Sigmoid colon (tissue), 7 donors: ENCODE data around the gene GP1BA. TPM values are rescaled to one million over a fixed set of nuclear protein-coding genes. Genes with fewer than 3 reads are reported as not detected.

Source experiments
- DNase-seq: peaks from one replicate; pipeline ENCODE4 v3.0.0-alpha.2; 2019
- H3K27ac ChIP-seq, 4 donors: fragments of 200-600 bp; sonication (generic); one replicate each; pipeline ENCODE4 v1.5.1; 2016 to 2019; ENCODE audit warnings: mild to moderate bottlenecking in 1 of 4
- H3K27me3 ChIP-seq, 3 donors: fragments of 200-600 bp; sonication (generic); one replicate each; pipeline ENCODE4 v1.5.1; 2019; ENCODE audit warnings: mild to moderate bottlenecking in 1 of 3
- H3K36me3 ChIP-seq, 4 donors: fragments of 200-600 bp; sonication (generic); one replicate each; pipeline ENCODE4 v1.5.1; 2016 to 2019
- H3K4me1 ChIP-seq, 4 donors: fragments of 200-600 bp; sonication (generic); one replicate each; pipeline ENCODE4 v1.5.1; 2017 to 2019
- H3K4me3 ChIP-seq, 4 donors: fragments of 200-600 bp; sonication (generic); one replicate each; pipeline ENCODE4 v1.5.1; 2017 to 2019; ENCODE audit warnings: mild to moderate bottlenecking in 2 of 4, moderate library complexity in 1 of 4
- H3K9me3 ChIP-seq, 4 donors: fragments of 200-600 bp in 3 of 4; sonication (generic) in 3 of 4; one replicate each; pipeline versions ENCODE4 v1.5.1 to v1.6.1; 2013 to 2019
- CTCF ChIP-seq, 4 experiments: fragments of 450-650 bp in 3 of 4; fragments of 200-600 bp in 1 of 4; IDR thresholded peaks; one replicate each; pipeline ENCODE4 v1.5.1; 2016 to 2019; ENCODE audit warnings: antibody characterized with exemption in 4 of 4, mild to moderate bottlenecking in 3 of 4, moderate library complexity in 2 of 4
- EP300 ChIP-seq, 4 donors: sonication (generic); formaldehyde crosslinking; IDR thresholded peaks; one replicate each; pipeline ENCODE4 v1.6.1; 2017; ENCODE audit warnings: antibody characterized with exemption in 4 of 4
- POLR2A ChIP-seq, 2 donors: fragments of 450-650 bp; IDR thresholded peaks; one replicate each; pipeline ENCODE4 v1.6.1; 2016; ENCODE audit warnings: antibody characterized with exemption in 2 of 2, mild to moderate bottlenecking in 2 of 2, moderate library complexity in 2 of 2
- POLR2AphosphoS5 ChIP-seq, 4 donors: sonication (generic); formaldehyde crosslinking; IDR thresholded peaks; one replicate each; pipeline ENCODE4 v1.6.1; 2017; ENCODE audit warnings: antibody characterized with exemption in 4 of 4
- WGBS, 2 donors: extraction: QIAGEN DNeasy Blood & Tissue Kit; methylation state at CpG; one replicate each; pipeline ENCODE4 v1.1.7; 2013; 5-methylcytosine and 5-hydroxymethylcytosine counted together
- intact Hi-C: fragments of 100-400 bp; cut with DNase I; formaldehyde crosslinking; loops from one replicate; pipeline ENCODE4 v1.15.1; 2023
- polyA plus RNA-seq, 3 donors: library from polyadenylated mRNA; stranded (reverse); fragments of 200-250 nt; gene quantifications; one replicate each; pipeline ENCODE4 v1.2.3, GENCODE V29; 2013
- total RNA-seq, 4 donors: library from RNA; depleted of rRNA; stranded (reverse); fragments of >200 nt; gene quantifications; one replicate each; pipeline ENCODE4 v1.1.0, GENCODE V29; 2016
- donor health status: healthy with polysubstance abuse.
- donor health status: Bipolar disorder and iron deficiency.
- donor health status: healthy.

The GP1BA gene
- total and polyA plus RNA-seq, 7 donors = 1.1 TPM; not detected in 6

- TF ChIP-seq POLR2A (IDR thresholded peaks at IDR 0.05) = no peak
- Histone ChIP-seq H3K4me1 (peaks cover 0 to 8% (median 1%) of the 10 kb centered on the region in 4 donors), H3K9me3 (no peaks in the 10 kb centered on the region), H3K27me3 (no peaks in the 10 kb centered on the region), H3K27ac (no peak overlapping the region), H3K4me3 (no peak overlapping the region), H3K36me3 (peaks cover 13 to 39% (median 18%) of the 10 kb centered on the region in 4 donors)
- 89 to 95% methylated on average over 9 of the region's 9 CpGs for WGBS, 2 donors
- no peak for DNase-seq
- intact Hi-C loops = no loop called here
Observed at GRCh38 chr17:4960279-4960922, 28.3 kb downstream of the GP1BA start.

GRCh38 chr17:4965311-4965986, 33.4 kb downstream of the GP1BA start:
- H3K4me1 ChIP-seq = peaks cover 0 to 46% (median 38%) of the 10 kb centered on the region in 4 donors
- peaks cover 3 to 24% (median 6%) of the 10 kb centered on the region in 4 donors for H3K36me3 ChIP-seq
- WGBS, 2 donors = 96 to 97% methylated on average over 15 of the region's 15 CpGs
- H3K27ac ChIP-seq = peak overlapping the region; percentile 91 to 97 (median 95)
- no peaks in the 10 kb centered on the region for H3K9me3 ChIP-seq
- no peak for TF ChIP-seq CTCF (IDR thresholded peaks at IDR 0.05)
- no peak for TF ChIP-seq POLR2AphosphoS5 (IDR thresholded peaks at IDR 0.05)
- no peak for TF ChIP-seq POLR2A (IDR thresholded peaks at IDR 0.05)
- no peak for TF ChIP-seq EP300 (IDR thresholded peaks at IDR 0.05)
- H3K27me3 ChIP-seq = no peaks in the 10 kb centered on the region
- no peak for DNase-seq
- intact Hi-C loops = no loop called here
- peak overlapping the region in 1 of 4 donors; percentile 71 for H3K4me3 ChIP-seq

DNA sequence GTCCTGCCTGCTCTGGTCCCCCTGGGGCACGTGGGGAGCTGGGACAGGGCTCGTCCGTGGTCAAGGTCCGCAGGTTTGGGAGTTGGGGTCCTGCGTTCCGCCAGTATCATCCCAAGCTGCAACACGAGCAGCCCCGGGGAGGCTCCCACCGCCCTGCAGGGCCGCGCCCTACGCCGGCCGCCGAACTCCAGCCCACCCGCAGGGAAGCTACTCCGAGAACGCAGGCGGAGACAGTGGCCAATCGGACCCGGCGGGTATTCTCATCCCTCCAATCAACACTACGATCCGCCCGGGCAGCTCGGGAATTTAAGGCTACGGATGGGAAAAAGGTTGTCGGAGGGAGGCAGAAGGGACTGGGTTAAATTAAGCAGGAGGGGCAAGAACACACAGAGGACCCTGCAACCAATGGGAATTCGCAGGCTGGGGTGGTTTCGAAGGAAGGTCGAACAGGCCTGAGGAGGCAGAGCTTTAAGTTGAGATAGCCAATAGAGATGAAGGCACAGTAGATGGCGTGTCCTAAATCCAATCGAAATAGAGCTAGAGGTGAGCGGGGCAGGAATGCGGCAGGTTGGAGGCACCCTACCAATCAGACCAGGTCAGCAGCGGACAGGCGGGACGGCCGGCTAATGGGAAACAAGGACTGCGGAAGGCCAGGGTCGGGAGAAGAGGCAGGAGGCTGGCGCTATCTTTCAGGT, 34.9 kb downstream of the GP1BA start:
- TF ChIP-seq EP300 (IDR thresholded peaks at IDR 0.05) (no peak), POLR2A (IDR thresholded peaks at IDR 0.05) (peak; percentile 45 to 51), POLR2AphosphoS5 (IDR thresholded peaks at IDR 0.05) (peak; percentile 44 to 69 (median 57)), CTCF (IDR thresholded peaks at IDR 0.05) (no peak)
- WGBS, 2 donors = 0% methylated on average over 42 of the region's 42 CpGs
- peaks cover 0 to 47% (median 40%) of the 10 kb centered on the region in 4 donors for H3K4me1 ChIP-seq
- no peaks in the 10 kb centered on the region for H3K27me3 ChIP-seq
- peaks cover 0 to 17% (median 7%) of the 10 kb centered on the region in 4 donors for H3K36me3 ChIP-seq
- peak; percentile 100 for DNase-seq
- peak overlapping the region; percentile 66 to 71 (median 69) for H3K4me3 ChIP-seq
- no peaks in the 10 kb centered on the region for H3K9me3 ChIP-seq
- peak overlapping the region; percentile 91 to 97 (median 95) for H3K27ac ChIP-seq
- intact Hi-C loops = loop anchor here (1.0 to 2.0 kb wide), 2 partner anchors 18 to 26 kb away; partner anchors contain the start of genes RNF167 and SLC25A11

DNA sequence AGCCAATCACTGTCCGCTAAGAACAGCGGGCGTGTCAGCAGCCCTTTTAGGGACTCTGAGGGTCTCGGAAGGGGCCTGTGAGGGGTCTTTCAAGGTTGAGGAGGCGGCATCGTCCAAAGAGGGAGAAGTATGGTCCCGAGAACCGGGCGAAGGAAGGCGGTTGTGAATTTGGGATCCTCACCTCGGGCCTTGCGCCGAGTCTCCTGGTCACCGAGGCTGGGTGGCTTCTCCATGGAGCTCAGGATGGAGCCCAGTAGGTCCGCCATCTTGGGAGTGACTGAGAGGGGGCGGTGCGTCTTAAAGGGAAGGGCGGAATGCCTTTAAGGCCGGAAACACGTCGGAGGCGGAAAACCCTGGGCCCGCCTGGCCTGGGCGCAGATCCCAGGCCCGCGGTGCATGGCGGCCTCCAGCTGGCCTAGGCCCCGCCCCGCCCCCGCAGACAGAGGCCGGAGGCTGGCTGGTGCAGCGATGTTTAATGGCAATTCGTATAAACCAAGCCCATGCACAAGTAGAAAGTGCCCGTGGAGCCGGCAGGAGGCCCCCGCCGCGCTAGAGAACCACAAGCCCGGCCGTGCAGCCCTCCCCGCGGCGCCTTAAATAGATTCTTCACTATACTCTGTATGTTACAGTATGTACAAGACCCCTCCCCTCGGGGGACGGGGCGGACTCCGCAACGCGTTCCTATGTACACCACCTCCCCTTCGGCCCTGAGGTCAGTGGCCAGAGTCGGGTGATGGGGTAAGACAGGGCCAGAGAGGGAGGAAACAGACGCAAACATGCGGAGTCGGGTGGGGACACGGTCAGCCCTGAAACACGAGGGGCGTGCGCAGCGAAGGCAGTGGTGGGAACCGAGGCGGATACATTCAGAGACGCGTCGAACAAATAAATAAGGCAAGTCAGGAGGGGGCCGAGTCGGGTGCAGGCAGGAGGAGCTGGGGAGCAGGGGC, 35.7 kb downstream of the GP1BA start, which contains the start of gene SPAG7:
TSS of gene SPAG7 (minus strand) at position 279 of the 947 bp plus-strand sequence. CDS start at position 266, 13 bp downstream.
- intact Hi-C loops = loop anchor here (1.0 to 2.0 kb wide), 3 partner anchors 19 to 27 kb away; partner anchors contain the start of genes CAMTA2, RNF167 and SLC25A11
- peaks cover 4 to 24% (median 14%) of the 10 kb centered on the region in 4 donors for H3K36me3 ChIP-seq
- no peaks in the 10 kb centered on the region for H3K9me3 ChIP-seq
- H3K27me3 ChIP-seq = no peaks in the 10 kb centered on the region
- H3K4me3 ChIP-seq = peak within 1 kb of the TSS; percentile 66 to 71 (median 69)
- WGBS, 2 donors = 1% methylated on average over 66 of the region's 66 CpGs
- H3K4me1 ChIP-seq = peaks cover 0 to 49% (median 40%) of the 10 kb centered on the region in 4 donors
- peak; percentile 98 for DNase-seq
- TF ChIP-seq CTCF (IDR thresholded peaks at IDR 0.05) = peak in 1 of 4 experiments; percentile 13
- TF ChIP-seq EP300 (IDR thresholded peaks at IDR 0.05) = no peak
- TF ChIP-seq POLR2A (IDR thresholded peaks at IDR 0.05) = peak; percentile 46 to 78
- peak; percentile 83 to 91 (median 85) for TF ChIP-seq POLR2AphosphoS5 (IDR thresholded peaks at IDR 0.05)
- peak within 1 kb of the TSS; percentile 91 to 97 (median 95) for H3K27ac ChIP-seq
